ENCODE results near the gene CBFA2T3.

The CBFA2T3 gene

GRCh38 chr16:88983165-88983564, 6.2 kb upstream of the CBFA2T3 start:
- no peak for DNase-seq (ENCODE audit: low read depth)
- no peak overlapping the region for H3K4me3 ChIP-seq (ENCODE audit: low read length)
- TF ChIP-seq CTCF (conservative IDR thresholded peaks at IDR 0.05; ENCODE audit: low read depth, low read length), result no peak

GRCh38 chr16:88982286-88983084, 5.5 kb upstream of the CBFA2T3 start:
- TF ChIP-seq CTCF (conservative IDR thresholded peaks at IDR 0.05; ENCODE audit: low read depth, low read length), result no peak
- no peak overlapping the region for H3K4me3 ChIP-seq (ENCODE audit: low read length)
- no peak for DNase-seq (ENCODE audit: low read depth)

GRCh38 chr16:88979353-88980015, 2.5 kb upstream of the CBFA2T3 start:
- DNase-seq (ENCODE audit: low read depth), result no peak
- H3K4me3 ChIP-seq (ENCODE audit: low read length), result no peak overlapping the region
- no peak for TF ChIP-seq CTCF (conservative IDR thresholded peaks at IDR 0.05; ENCODE audit: low read depth, low read length)

GRCh38 chr16:88978608-88979346, 1.8 kb upstream of the CBFA2T3 start:
- DNase-seq (ENCODE audit: low read depth), result no peak
- no peak for TF ChIP-seq CTCF (conservative IDR thresholded peaks at IDR 0.05; ENCODE audit: low read depth, low read length)
- no peak overlapping the region for H3K4me3 ChIP-seq (ENCODE audit: low read length)

- TF ChIP-seq CTCF (conservative IDR thresholded peaks at IDR 0.05; ENCODE audit: low read depth, low read length), result no peak
- DNase-seq (ENCODE audit: low read depth), result no peak
- no peak overlapping the region for H3K4me3 ChIP-seq (ENCODE audit: low read length)
Measured at GRCh38 chr16:88977812-88978607, 1.0 kb upstream of the CBFA2T3 start.

- no peak for TF ChIP-seq CTCF (conservative IDR thresholded peaks at IDR 0.05; ENCODE audit: low read depth, low read length)
- DNase-seq (ENCODE audit: low read depth), result no peak
- H3K4me3 ChIP-seq (ENCODE audit: low read length), result no peak overlapping the region
Measured at GRCh38 chr16:88976366-88977017, 515 bp downstream of the CBFA2T3 start.

All from retinal pigment epithelial cell (primary cell).